HG03039 (cell line): ENCODE measurements around the gene CAPS.

Experiments
- ATAC-seq: cut with Tn5 transposase; IDR thresholded peaks from one replicate; pipeline ENCODE4 v1.9.1; 2021; ENCODE audit warnings: mild to moderate bottlenecking, moderate library complexity; ENCODE audit not compliant: unreplicated experiment

CAPS gene

GRCh38 chr19:5891938-5892771 is 21.9 kb upstream of the CAPS start:
- ATAC-seq: no peak

DNA sequence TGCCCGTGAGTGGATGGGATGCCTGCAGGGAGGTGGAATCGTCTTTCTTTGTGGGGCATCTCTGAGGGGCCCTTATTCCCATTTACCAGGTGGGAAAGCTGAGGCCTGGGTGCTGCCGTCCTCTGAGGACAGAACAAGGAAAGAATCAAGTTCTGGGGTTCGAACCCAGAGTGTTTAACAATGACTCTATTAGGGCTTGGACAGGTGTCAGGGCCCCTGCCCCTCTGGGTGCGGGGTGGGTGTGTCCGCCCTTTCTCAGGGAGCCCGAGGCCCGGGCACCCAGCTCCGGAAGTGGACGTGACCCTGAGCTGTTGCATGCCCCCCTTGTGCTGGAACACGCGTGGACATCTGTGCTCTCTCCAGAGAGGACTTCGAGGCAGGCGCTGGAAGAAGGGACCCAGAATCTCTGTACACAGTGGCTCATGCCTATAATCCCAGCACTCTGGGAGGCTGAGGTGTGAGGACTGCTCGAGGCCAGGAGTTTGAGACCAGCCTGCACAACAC is 21.2 kb upstream of the CAPS start:
- ATAC-seq: no peak

GRCh38 chr19:5893296-5893903 is 20.7 kb upstream of the CAPS start:
- ATAC-seq: no peak

DNA sequence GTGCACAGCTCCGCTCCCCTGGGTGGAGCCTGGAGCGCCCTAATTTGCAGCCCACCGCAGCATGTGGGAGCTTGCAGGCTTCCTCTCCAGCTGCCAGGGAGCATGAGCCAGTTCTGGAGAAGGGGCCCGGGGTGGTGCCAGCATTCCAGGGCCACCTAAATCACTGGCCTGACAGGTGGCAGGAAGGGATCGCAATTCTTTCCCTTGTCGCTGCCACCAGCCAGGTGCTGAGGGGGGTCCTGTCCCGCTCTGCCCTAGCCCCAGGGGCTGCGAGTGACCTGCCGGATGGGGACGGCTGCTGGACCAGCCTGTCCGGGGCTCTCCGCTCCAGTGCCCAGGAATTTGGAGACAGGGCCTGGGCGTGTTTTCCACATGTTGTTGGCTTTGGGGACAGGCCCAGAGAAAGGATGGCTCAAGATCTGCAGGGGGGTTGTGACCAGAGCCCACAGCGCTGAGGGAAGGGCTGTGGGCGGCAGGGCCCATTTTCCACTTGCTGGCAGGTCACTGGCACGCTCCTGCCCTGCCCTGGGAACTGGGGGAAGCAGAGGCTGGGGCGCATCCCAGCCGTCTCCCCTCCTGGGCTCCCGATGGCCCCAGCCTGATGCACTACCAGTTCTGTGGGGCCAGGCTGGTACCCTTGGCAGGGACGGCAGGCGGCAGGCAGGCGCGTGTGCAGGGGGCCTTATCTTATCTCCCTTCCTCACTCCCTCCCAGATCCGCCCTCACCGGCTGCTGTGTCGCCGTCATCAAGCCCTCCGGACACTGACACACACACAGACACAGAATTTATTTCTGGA is 19.9 kb upstream of the CAPS start:
- no peak for ATAC-seq

GRCh38 chr19:5894704-5895349 is 19.2 kb upstream of the CAPS start:
- no peak for ATAC-seq

- ATAC-seq: no peak
Measured at GRCh38 chr19:5895409-5895808, 18.6 kb upstream of the CAPS start.

DNA sequence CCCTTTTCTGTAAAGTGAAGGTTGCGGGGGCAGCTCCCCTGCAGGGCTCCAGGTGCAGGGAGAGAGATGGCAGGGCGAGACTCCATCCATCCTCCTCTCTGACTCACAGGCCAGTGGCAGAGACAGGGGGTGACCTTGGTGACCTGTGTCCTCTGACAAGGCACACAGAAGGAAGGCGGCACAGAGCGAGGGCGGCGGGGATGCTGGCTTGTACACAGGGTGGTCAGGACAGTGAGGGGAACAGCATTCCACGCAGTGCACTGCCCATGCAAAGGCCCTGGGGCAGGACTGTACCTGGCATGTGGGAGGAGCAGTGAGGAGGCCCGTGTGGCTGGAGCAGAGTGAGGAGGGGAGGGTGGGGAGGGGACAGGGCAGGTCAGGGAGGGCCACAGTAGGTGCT is 18.2 kb upstream of the CAPS start:
- ATAC-seq: no peak

DNA sequence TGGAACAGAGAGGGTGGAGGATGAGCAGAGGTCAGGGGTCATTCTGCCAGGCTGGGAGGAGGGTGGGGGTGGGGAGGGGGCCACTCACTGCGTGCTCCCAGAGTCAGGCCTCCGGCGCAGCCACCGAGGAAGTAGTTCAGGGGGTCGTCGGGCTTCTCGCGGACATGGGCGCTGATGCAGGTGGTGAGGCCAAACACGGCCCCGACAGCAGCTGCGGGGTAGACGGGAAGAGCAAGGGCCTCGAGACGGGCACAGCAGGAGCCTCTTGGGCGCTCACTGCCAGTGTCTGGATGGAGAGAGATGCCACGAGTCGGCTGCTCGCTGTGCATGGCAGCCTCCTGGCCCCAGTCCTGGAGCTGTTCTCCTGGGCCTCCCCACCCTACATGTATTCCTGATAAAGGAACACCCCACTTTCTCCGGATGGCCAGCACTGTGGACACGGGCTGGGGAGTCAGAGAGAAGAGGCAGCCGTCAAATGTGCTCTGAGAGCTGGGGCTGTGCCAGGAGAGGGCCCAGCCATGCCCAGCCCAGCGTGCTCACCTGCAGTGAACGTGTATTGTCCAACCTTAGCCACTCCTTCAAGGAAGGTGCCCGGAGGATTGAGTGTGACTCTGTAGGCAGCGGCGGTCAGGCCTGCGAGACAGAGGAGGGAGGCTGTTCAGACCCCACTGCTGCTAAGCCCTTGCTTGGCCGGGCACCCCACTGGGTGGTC is 17.5 kb upstream of the CAPS start:
- ATAC-seq: no peak

GRCh38 chr19:5897189-5897969 is 16.7 kb upstream of the CAPS start:
- no peak for ATAC-seq

GRCh38 chr19:5899728-5900526 is 14.1 kb upstream of the CAPS start:
- ATAC-seq: no peak

DNA sequence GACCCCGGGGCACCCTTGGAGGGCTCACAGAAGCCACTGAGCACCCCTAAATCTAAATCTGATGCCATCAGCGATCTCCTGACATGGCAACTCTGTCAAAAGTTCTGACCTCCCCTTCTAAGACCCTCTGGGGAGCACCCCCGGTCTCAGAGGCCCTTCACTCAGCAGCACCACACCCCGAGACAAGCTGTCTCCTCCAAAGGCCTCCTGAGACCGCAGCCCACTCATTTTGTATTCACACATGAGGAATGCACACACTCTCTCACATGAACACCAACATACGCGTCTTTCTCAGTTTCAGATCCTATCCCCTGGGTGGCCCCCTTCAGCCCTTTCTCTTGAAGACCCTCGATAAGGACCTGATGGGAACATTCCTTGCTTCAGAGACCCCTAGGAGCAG is 13.1 kb upstream of the CAPS start:
- no peak for ATAC-seq

- ATAC-seq: no peak
Measured at GRCh38 chr19:5903056-5903623, 10.9 kb upstream of the CAPS start.

DNA sequence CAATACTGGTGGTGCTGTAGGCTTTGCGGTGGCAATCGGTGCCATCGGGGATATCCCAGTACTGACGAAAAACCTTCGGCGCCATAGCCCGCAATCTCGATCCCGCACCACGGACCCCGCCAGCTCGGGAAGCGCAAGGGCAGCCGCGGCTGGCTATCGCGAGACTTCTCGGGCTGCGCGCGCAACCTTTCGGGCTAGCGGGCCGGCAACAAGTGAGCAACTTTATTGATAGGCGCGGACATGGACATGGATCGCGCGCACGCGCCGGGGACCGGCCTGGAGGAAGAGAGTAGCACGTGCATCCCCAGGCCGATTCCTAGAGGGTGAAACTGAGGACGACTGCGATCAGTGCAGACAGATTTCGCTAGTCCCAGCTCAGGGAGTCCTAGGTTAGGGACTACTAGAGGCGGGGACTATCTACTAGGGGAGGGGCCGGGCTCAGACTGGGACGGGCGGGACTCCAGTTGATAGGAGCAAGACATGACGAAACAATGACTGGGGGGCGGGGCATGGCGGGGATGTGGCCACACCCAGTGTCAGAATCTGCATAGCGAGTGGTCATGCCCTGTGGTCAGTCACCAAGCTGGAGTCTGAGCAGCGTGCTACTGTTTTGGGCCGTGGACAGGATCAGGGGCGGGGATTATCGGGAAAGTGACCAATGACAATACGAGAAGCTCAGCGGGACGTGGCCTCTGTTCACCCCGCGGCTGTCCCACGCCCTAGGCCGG is 10.3 kb upstream of the CAPS start, which contains the start of gene NDUFA11:
Gene NDUFA11 (minus strand): TSS at position 167 of the 728 bp plus-strand sequence. CDS start 82 bp downstream, at position 85.
- ATAC-seq: peak; percentile 30

DNA sequence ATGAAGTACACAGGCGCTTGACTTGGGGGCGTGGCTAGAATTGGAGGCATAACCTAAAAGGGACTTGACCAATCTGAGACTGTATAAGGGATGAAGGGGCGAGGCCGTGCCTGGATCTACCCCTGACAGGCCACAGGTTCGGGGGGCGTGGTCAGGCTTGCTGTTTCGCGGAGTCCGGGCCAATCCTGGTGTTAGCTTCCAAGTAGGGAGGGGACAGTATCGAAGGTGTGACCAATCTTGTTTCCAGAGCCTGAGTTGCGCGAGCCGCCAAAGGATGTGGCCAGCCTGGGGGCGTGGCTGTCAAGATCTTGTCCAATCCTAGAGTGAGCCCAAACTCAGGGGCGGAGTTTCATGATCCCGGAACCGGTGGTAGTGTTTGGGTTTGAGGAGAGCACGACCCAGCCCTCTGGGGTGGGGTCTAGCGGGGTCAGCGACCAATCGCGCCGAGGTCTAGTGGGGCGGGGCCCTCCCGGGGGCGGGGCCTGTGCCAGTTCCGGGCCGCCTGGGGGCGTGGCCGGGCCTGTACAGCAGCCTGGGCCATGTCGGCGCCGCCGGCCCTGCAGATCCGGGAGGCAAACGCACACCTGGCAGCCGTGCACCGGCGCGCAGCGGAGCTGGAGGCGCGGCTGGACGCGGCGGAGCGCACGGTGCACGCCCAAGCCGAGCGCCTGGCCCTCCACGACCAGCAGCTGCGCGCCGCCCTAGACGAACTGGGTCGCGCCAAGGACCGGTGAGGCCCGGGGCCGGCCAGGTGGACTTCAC is 9.5 kb upstream of the CAPS start, which contains the start of gene VMAC:
Gene VMAC (plus strand): TSS at position 521 of the 762 bp plus-strand sequence. CDS start 19 bp downstream, at position 540.
- peak; percentile 72 for ATAC-seq

DNA sequence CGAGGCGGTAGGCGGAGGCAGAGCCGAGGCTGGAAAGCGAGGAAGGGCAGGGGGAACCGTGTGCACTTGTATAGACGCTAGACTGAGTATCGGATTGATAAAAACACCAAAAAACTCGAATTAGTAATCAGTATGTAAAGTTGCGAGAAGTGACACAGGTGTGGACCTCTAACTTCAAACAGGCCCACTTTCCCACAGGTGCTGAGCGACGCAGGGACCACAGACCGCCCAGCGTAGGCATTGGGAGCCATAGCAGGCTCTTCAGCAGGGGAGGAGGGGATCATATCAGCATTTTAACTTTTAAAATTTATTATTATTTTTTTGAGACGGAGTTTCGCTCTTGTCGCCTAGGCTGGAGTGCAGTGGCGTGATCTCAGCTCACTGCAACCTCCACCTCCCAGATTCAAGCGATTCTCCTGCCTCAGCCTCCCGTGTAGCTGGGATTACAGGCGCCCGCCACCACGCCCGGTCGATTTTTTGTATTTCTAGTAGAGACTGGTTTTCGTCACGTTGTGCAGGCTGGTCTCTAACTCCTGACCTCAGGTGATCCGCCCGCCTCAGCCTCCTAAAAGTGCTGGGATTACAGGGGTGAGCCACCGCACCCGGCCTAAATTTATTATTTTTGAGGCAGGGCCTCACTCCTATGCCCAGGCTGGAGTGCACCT is 8.8 kb upstream of the CAPS start:
- no peak for ATAC-seq

- no peak for ATAC-seq
Measured at GRCh38 chr19:5907241-5907640, 6.8 kb upstream of the CAPS start.
